GM13977 (cell line): ENCODE data around the gene HSPA4L.

Source experiments
- DNase-seq: peaks from one replicate; pipeline ENCODE4 v3.0.0; 2012; ENCODE audit warnings: low spot score
- CTCF ChIP-seq: IDR thresholded peaks from 2 replicates; pipeline ENCODE4 v1.5.1; 2012; ENCODE audit warnings: mild to moderate bottlenecking, control low read depth; ENCODE audit not compliant: insufficient read depth; ENCODE audit errors: extremely low read depth, missing control alignments
- in situ Hi-C: fragments of 300-500 bp; cut with MboI; formaldehyde crosslinking; loops from one replicate; pipeline ENCODE4 v1.12.0; 2022; ENCODE audit warnings: low sequenced_read_pairs, low pct_unique_long_range_greater_than_20kb, mixed read lengths, inconsistent platforms; ENCODE audit not compliant: unreplicated experiment

HSPA4L gene

GRCh38 chr4:127843704-127844600 lies 61.8 kb downstream of the HSPA4L start:
- TF ChIP-seq CTCF = no peak
- in situ Hi-C loops = no loop called here
- DNase-seq = no peak

GRCh38 chr4:127844601-127845116 lies 62.5 kb downstream of the HSPA4L start:
- in situ Hi-C loops = no loop called here
- no peak for DNase-seq
- no peak for TF ChIP-seq CTCF

GRCh38 chr4:127846061-127846460 lies 63.9 kb downstream of the HSPA4L start:
- no peak for TF ChIP-seq CTCF
- in situ Hi-C loops = no loop called here
- DNase-seq = no peak

- in situ Hi-C loops = no loop called here
- no peak for DNase-seq
- no peak for TF ChIP-seq CTCF
Observed at GRCh38 chr4:127846765-127847164, 64.6 kb downstream of the HSPA4L start.

GRCh38 chr4:127849505-127850234 lies 67.5 kb downstream of the HSPA4L start:
- no peak for DNase-seq
- in situ Hi-C loops = no loop called here
- no peak for TF ChIP-seq CTCF

- TF ChIP-seq CTCF = no peak
- in situ Hi-C loops = no loop called here
- DNase-seq = no peak
Observed at GRCh38 chr4:127852661-127853060, 70.5 kb downstream of the HSPA4L start.
